H1 (cell line): ENCODE measurements around the gene ANKRD34B. TPM values are rescaled to one million over a fixed set of nuclear protein-coding genes. Genes with fewer than 3 reads are reported as not detected.

Experiments
- CTCF ChIA-PET: fragments of 300-600 bp; sonication (Branson Sonifier 250); formaldehyde crosslinking; loops from one replicate; lab custom pipeline; 2021; ENCODE audit not compliant: partially characterized antibody; lab: Charles Lee
- POLR2A ChIA-PET: fragments of 300-600 bp; sonication (Branson Sonifier 250); formaldehyde crosslinking; loops from one replicate; lab custom pipeline; 2021; ENCODE audit warnings: inconsistent platforms; ENCODE audit not compliant: partially characterized antibody; lab: Charles Lee
- DNase-seq, 2 experiments: peaks; one replicate each; pipeline versions ENCODE4 v3.0.0 to v3.0.0-alpha.2; 2010 to 2022; ENCODE audit warnings: low spot score in 2 of 2, low read depth in 1 of 2, mixed read lengths in 1 of 2
- FAIRE-seq: peaks from 2 replicates; lab custom pipeline; 2011; peaks lifted over from hg19 to GRCh38; lab: Jason Lieb, UNC
- H2AFZ ChIP-seq: 2 replicates; pipeline ENCODE4 v1.8.1; 2012; ENCODE audit warnings: low read length, inconsistent platforms
- H2AK5ac ChIP-seq: 2 replicates; pipeline ENCODE4 v1.6.1; 2013; ENCODE audit warnings: low read depth, low read length
- H2BK120ac ChIP-seq: replicated peaks from 2 replicates; pipeline ENCODE3; 2013; ENCODE audit warnings: low read depth, low read length, inconsistent platforms
- H2BK12ac ChIP-seq: 2 replicates; pipeline ENCODE4 v1.6.1; 2013; ENCODE audit warnings: low read depth, low read length
- H2BK15ac ChIP-seq: 2 replicates; pipeline ENCODE4 v1.6.1; 2013; ENCODE audit warnings: low read length
- H2BK20ac ChIP-seq: 2 replicates; pipeline ENCODE4 v1.6.1; 2013; ENCODE audit warnings: low read length
- H2BK5ac ChIP-seq: 2 replicates; pipeline ENCODE4 v1.6.1; 2013; ENCODE audit warnings: low read depth, low read length
- H3K14ac ChIP-seq: 2 replicates; pipeline ENCODE4 v1.6.1; 2013; ENCODE audit warnings: inconsistent platforms; ENCODE audit not compliant: insufficient read length
- H3K18ac ChIP-seq: 2 replicates; pipeline ENCODE4 v1.6.1; 2013; ENCODE audit warnings: low read length; ENCODE audit errors: extremely low read depth
- H3K23ac ChIP-seq: 2 replicates; pipeline ENCODE4 v1.6.1; 2013; ENCODE audit warnings: inconsistent platforms; ENCODE audit not compliant: insufficient read length
- H3K23me2 ChIP-seq: 2 replicates; pipeline ENCODE4 v1.6.1; 2013; ENCODE audit warnings: low read depth, low read length
- H3K27ac ChIP-seq: 2 replicates; pipeline ENCODE4 v1.6.1; 2011; ENCODE audit warnings: low read depth, low read length, inconsistent platforms
- H3K27me3 ChIP-seq, 4 experiments: replicated peaks in 1 of 4; 1 replicate in 1 of 4; 2 replicates in 3 of 4; pipeline versions ENCODE4 v1.6.1 to v1.8.1; 2011 to 2013; ENCODE audit warnings: low read length in 3 of 4, mild to moderate bottlenecking in 3 of 4, inconsistent platforms in 2 of 4, mixed read lengths in 2 of 4, moderate library complexity in 1 of 4; ENCODE audit not compliant: control insufficient read depth in 3 of 4, insufficient read depth in 3 of 4; ENCODE audit errors: extremely low read depth in 1 of 4
- H3K36me3 ChIP-seq, 4 experiments: 2 replicates each; pipeline versions ENCODE4 v1.6.1 to v1.8.1; 2011 to 2013; ENCODE audit warnings: mild to moderate bottlenecking in 4 of 4, low read length in 3 of 4, moderate library complexity in 2 of 4, control low read depth in 1 of 4, inconsistent platforms in 1 of 4; ENCODE audit not compliant: insufficient read depth in 4 of 4, control insufficient read depth in 2 of 4
- H3K4ac ChIP-seq: replicated peaks from 2 replicates; pipeline ENCODE3; 2013; ENCODE audit warnings: low read length, low read depth, mixed read lengths, inconsistent platforms; ENCODE audit not compliant: insufficient read length
- H3K4me1 ChIP-seq, 4 experiments: replicated peaks in 1 of 4; 1 replicate in 1 of 4; 2 replicates in 3 of 4; pipeline versions ENCODE4 v1.6.1 to v1.8.1; 2011 to 2013; ENCODE audit warnings: low read length in 3 of 4, inconsistent platforms in 2 of 4, mixed read lengths in 1 of 4; ENCODE audit not compliant: insufficient read depth in 4 of 4, control insufficient read depth in 3 of 4
- H3K4me2 ChIP-seq, 2 experiments: 2 replicates each; pipeline versions ENCODE4 v1.6.1 to v1.8.1; 2011 to 2013; ENCODE audit warnings: low read depth in 2 of 2, low read length in 2 of 2, control low read depth in 1 of 2, inconsistent platforms in 1 of 2, mild to moderate bottlenecking in 1 of 2; ENCODE audit not compliant: insufficient read depth in 1 of 2
- H3K4me3 ChIP-seq, 4 experiments: fragments of 200-600, 300-600 bp in 1 of 4; sonication (generic), shearing (Covaris generic), sonication (Bioruptor Twin) in 1 of 4; 2 replicates each; pipeline versions ENCODE4 v1.5.1 to v1.8.1; 2011 to 2016; ENCODE audit warnings: low read length in 4 of 4, low read depth in 3 of 4, control low read depth in 2 of 4, inconsistent platforms in 2 of 4, mild to moderate bottlenecking in 2 of 4, mixed read lengths in 1 of 4, moderate library complexity in 1 of 4; ENCODE audit not compliant: insufficient read depth in 2 of 4; ENCODE audit errors: extremely low read depth in 1 of 4
- H3K56ac ChIP-seq: replicated peaks from 2 replicates; pipeline ENCODE3; 2013; ENCODE audit warnings: low read depth, mild to moderate bottlenecking, mixed read lengths, low read length, inconsistent platforms; ENCODE audit not compliant: insufficient read length
- H3K79me1 ChIP-seq: 2 replicates; pipeline ENCODE4 v1.6.1; 2013; ENCODE audit warnings: low read depth, low read length, control low read depth
- H3K79me2 ChIP-seq, 2 experiments: 2 replicates each; pipeline versions ENCODE4 v1.6.1 to v1.8.1; 2012 to 2013; ENCODE audit warnings: low read length in 2 of 2, mild to moderate bottlenecking in 2 of 2, inconsistent platforms in 1 of 2; ENCODE audit not compliant: insufficient read depth in 2 of 2, control insufficient read depth in 1 of 2
- H3K9ac ChIP-seq, 4 experiments: replicated peaks in 1 of 4; 1 replicate in 1 of 4; 2 replicates in 3 of 4; pipeline versions ENCODE4 v1.6.1 to v1.8.1; 2011 to 2013; ENCODE audit warnings: low read depth in 3 of 4, low read length in 3 of 4, control low read depth in 2 of 4, mild to moderate bottlenecking in 2 of 4, moderate library complexity in 2 of 4, inconsistent platforms in 1 of 4; ENCODE audit errors: extremely low read depth in 1 of 4
- H3K9me3 ChIP-seq, 2 experiments: 2 replicates each; pipeline versions ENCODE4 v1.6.1 to v1.8.1; 2012 to 2013; ENCODE audit warnings: mild to moderate bottlenecking in 2 of 2, moderate library complexity in 2 of 2, control low read depth in 1 of 2, inconsistent platforms in 1 of 2, low read depth in 1 of 2, low read length in 1 of 2, mixed read lengths in 1 of 2; ENCODE audit not compliant: insufficient read depth in 2 of 2
- H4K20me1 ChIP-seq, 2 experiments: replicated peaks in 1 of 2; 2 replicates each; pipeline versions ENCODE3 to v1.8.1; 2011 to 2013; ENCODE audit warnings: inconsistent platforms in 2 of 2, low read length in 2 of 2, mild to moderate bottlenecking in 1 of 2; ENCODE audit not compliant: insufficient read depth in 2 of 2, control insufficient read depth in 1 of 2
- H4K5ac ChIP-seq: 2 replicates; pipeline ENCODE4 v1.6.1; 2013; ENCODE audit warnings: low read length, low read depth, mixed read lengths, inconsistent platforms; ENCODE audit not compliant: insufficient read length
- H4K8ac ChIP-seq: 2 replicates; pipeline ENCODE4 v1.8.0; 2013; ENCODE audit warnings: mild to moderate bottlenecking, moderate library complexity, low read length, inconsistent platforms; ENCODE audit not compliant: insufficient read depth; ENCODE audit errors: extremely low read depth
- H4K91ac ChIP-seq: replicated peaks from 2 replicates; pipeline ENCODE3; 2013; ENCODE audit warnings: low read length, mixed read lengths, inconsistent platforms; ENCODE audit not compliant: insufficient read length
- ASH2L ChIP-seq: fragments of 200-600, 300-600 bp; sonication (generic); IDR thresholded peaks from one replicate; pipeline ENCODE4 v1.7.1; 2017; ENCODE audit warnings: low read length
- ATF3 ChIP-seq: IDR thresholded peaks from 2 replicates; pipeline ENCODE4 v1.6.1; 2011; ENCODE audit warnings: low read depth, mild to moderate bottlenecking, low read length; ENCODE audit not compliant: insufficient read depth
- CBX8 ChIP-seq: fragments of 300-800, 300-1000 bp; sonication (generic); IDR thresholded peaks from 2 replicates; pipeline ENCODE4 v1.7.1; 2016; ENCODE audit warnings: low read depth, low read length, borderline replicate concordance
- CHD1 ChIP-seq: IDR thresholded peaks from 2 replicates; pipeline ENCODE4 v1.6.1; 2012; ENCODE audit warnings: low read depth, low read length, improper control_type of control experiment
- CREB1 ChIP-seq: IDR thresholded peaks from 2 replicates; pipeline ENCODE4 v1.6.1; 2012; ENCODE audit warnings: inconsistent platforms
- E2F6 ChIP-seq: IDR thresholded peaks from 2 replicates; pipeline ENCODE4 v1.6.1; 2012; ENCODE audit warnings: inconsistent platforms
- EZH2 ChIP-seq: fragments of 200-600 bp; sonication (generic); IDR thresholded peaks from 2 replicates; pipeline ENCODE4 v1.7.1; 2012; ENCODE audit warnings: low read depth, mild to moderate bottlenecking, moderate library complexity, low read length, inconsistent platforms; ENCODE audit not compliant: severe bottlenecking
- HDAC6 ChIP-seq: IDR thresholded peaks from one replicate; pipeline ENCODE4 v1.7.1; 2012; ENCODE audit warnings: low read depth, mild to moderate bottlenecking, inconsistent platforms, low read length, moderate library complexity
- KDM4A ChIP-seq: IDR thresholded peaks from one replicate; pipeline ENCODE4 v1.7.1; 2012; ENCODE audit warnings: low read depth, mild to moderate bottlenecking, moderate library complexity, low read length, inconsistent platforms; ENCODE audit not compliant: severe bottlenecking
- MAX ChIP-seq: IDR thresholded peaks from 2 replicates; pipeline ENCODE4 v1.6.1; 2012; ENCODE audit warnings: inconsistent platforms
- RXRA ChIP-seq: IDR thresholded peaks from 2 replicates; pipeline ENCODE4 v1.6.1; 2011; ENCODE audit warnings: low read depth, mild to moderate bottlenecking, low read length, moderate library complexity; ENCODE audit not compliant: insufficient read depth
- SIX5 ChIP-seq: IDR thresholded peaks from 2 replicates; pipeline ENCODE4 v1.6.1; 2011; ENCODE audit warnings: mild to moderate bottlenecking, low read depth, low read length
- SUZ12 ChIP-seq: fragments of 200-600 bp; sonication (generic); IDR thresholded peaks from 2 replicates; pipeline ENCODE4 v1.6.1; 2012; ENCODE audit warnings: mild to moderate bottlenecking, inconsistent platforms, low read length, moderate library complexity, mixed read lengths
- TBP ChIP-seq: IDR thresholded peaks from 2 replicates; pipeline ENCODE4 v1.6.1; 2011; ENCODE audit warnings: low read depth, low read length, improper control_type of control experiment
- WGBS, 2 experiments: shearing (Covaris generic) in 1 of 2; methylation state at CpG; one replicate each; pipeline versions ENCODE4 v1.1.6 to v1.1.7; 2013 to 2015; ENCODE audit warnings: low lambda C conversion rate in 2 of 2, mixed read lengths in 2 of 2, inconsistent platforms in 1 of 2, low coverage in 1 of 2, missing lambda C conversion rate in 1 of 2; ENCODE audit not compliant: insufficient replicate concordance in 2 of 2, insufficient coverage in 1 of 2, insufficient read length in 1 of 2; ENCODE audit errors: extremely low coverage in 1 of 2, missing lambda C conversion rate in 1 of 2; 5-methylcytosine and 5-hydroxymethylcytosine counted together
- polyA plus RNA-seq, 7 experiments: library from polyadenylated mRNA; depleted of rRNA in 3 of 7; stranded (reverse) in 5 of 7; unstranded in 2 of 7; fragments of >200 nt in 5 of 7; fragments of 200-250 nt in 2 of 7; gene quantifications; 1 replicate in 5 of 7; 2 replicates in 1 of 7; 4 replicates in 1 of 7; pipeline versions ENCODE4 v1.2.1 to v1.2.3, GENCODE V29; 2011 to 2013; ENCODE audit warnings: missing spikeins in 2 of 7, mixed read lengths in 2 of 7
- total RNA-seq: library from RNA; stranded (reverse); fragmentation: NEBNext Ultra II Directional; extraction: Animal tissue kit (Norgen Biotek cat#: 25700); gene quantifications from 2 replicates; pipeline ENCODE4 v1.2.1, GENCODE V29; 2021

ANKRD34B gene
- total and polyA plus RNA-seq, 2 of the 8 experiments (the other 6 are each of a cell fraction or from before 2014, with no cell fraction given), result 1.5 to 6.3 TPM

GRCh38 chr5:80594810-80595209 is 24.7 kb upstream of the ANKRD34B start:
- CTCF ChIA-PET, result interaction anchor here (0.7 kb wide), 1 partner anchor 235 kb away, joined by 4 read pairs; no protein-coding TSS in a partner anchor
- 93% methylated on average over 2 of the region's 2 CpGs; no CpG with 5 or more reads in 1 of the 2 experiments for WGBS, 2 experiments
- Histone ChIP-seq H3K23me2 (no peaks in the 10 kb centered on the region), H2BK5ac (no peak overlapping the region), H2AK5ac (no peak overlapping the region), H3K4ac (no peak overlapping the region), H3K4me1 (no peaks in the 10 kb centered on the region), H3K36me3 (no peaks in the 10 kb centered on the region), H3K4me3 (no peak overlapping the region), H2BK12ac (no peak overlapping the region), H3K27me3 (no peaks in the 10 kb centered on the region), H2BK20ac (no peak overlapping the region), H4K91ac (no peak overlapping the region), H3K14ac (no peak overlapping the region), H3K18ac (no peak overlapping the region), H3K9me3 (no peaks in the 10 kb centered on the region), H3K4me2 (no peak overlapping the region), H3K23ac (no peak overlapping the region), H3K79me2 (no peaks in the 10 kb centered on the region), H3K9ac (no peak overlapping the region), H4K8ac (no peak overlapping the region), H4K5ac (no peak overlapping the region), H4K20me1 (no peaks in the 10 kb centered on the region), H2AFZ (no peak overlapping the region), H3K27ac (no peak overlapping the region), H3K79me1 (no peaks in the 10 kb centered on the region), H3K56ac (no peak overlapping the region), H2BK15ac (no peak overlapping the region), H2BK120ac (no peak overlapping the region)
- POLR2A ChIA-PET, result no interaction called here
- no peak for DNase-seq
- FAIRE-seq, result no peak
- TF ChIP-seq ATF3 (no peak), KDM4A (no peak), CHD1 (no peak), CBX8 (no peak), SIX5 (no peak), EZH2 (no peak), ASH2L (no peak), RXRA (no peak), MAX (no peak), SUZ12 (no peak), TBP (no peak), HDAC6 (no peak), E2F6 (no peak), CREB1 (no peak)
